Vagina (tissue), 2 donors: ENCODE results near the gene DNAH1.

Source experiments
- CTCF ChIP-seq, 3 experiments: fragments of 450-650 bp in 2 of 3; fragments of 200-600 bp in 1 of 3; sonication (generic) in 1 of 3; IDR thresholded peaks; one replicate each; pipeline ENCODE4 v1.5.1; 2017 to 2019; ENCODE audit warnings: antibody characterized with exemption in 3 of 3, mild to moderate bottlenecking in 2 of 3, moderate library complexity in 2 of 3
- POLR2A ChIP-seq, 2 donors: fragments of 450-650 bp; IDR thresholded peaks; one replicate each; pipeline ENCODE4 v1.6.1; 2017; ENCODE audit warnings: antibody characterized with exemption in 2 of 2, mild to moderate bottlenecking in 2 of 2, moderate library complexity in 2 of 2

- TF ChIP-seq CTCF (IDR thresholded peaks at IDR 0.05) = no peak
- no peak for TF ChIP-seq POLR2A (IDR thresholded peaks at IDR 0.05)
These were observed 36.1 kb upstream of the DNAH1 start for GRCh38 chr3:52280050-52280461.
